ENCODE results near the gene PRPF18. TPM values are rescaled to one million over a fixed set of nuclear protein-coding genes. Genes with fewer than 3 reads are reported as not detected.

The PRPF18 gene
- total and polyA plus RNA-seq, 2 donors from 2014 or later = 23.0 to 24.4 TPM

DNA sequence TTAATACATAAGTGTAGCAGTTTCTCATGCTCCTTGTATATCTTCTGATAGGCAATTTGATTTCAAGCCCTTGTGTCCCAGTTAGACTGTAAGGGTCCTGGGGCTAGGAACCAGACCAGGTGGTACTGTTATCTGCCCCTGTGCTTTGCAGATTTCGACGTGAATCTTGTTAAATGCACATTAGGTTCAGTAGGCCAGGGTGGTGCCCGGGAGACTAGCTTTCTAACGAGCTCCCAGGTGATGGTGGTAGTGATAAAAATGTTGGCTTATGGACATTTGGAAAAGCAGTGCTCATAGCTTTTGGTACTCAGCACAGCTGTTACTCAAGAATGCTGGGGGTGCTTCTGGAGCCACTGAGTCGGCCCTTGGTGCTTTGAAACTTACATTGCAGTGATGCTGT lies 64.2 kb downstream of the PRPF18 start:
- DNase-seq (no peak), FAIRE-seq (no peak)
- Histone ChIP-seq H3K4me3 (ENCODE audit: low read length in 3 of 3) (no peak overlapping the region), H3K4me1 (ENCODE audit: control insufficient read depth in 2 of 3, insufficient read depth in 2 of 3, low read depth in 1 of 3, low read length in 3 of 3) (peaks cover 0 to 2% (median 0%) of the 10 kb centered on the region in 3 donors), H3K36me3 (ENCODE audit: control insufficient read depth in 2 of 3, insufficient read depth in 3 of 3, low read length in 3 of 3) (peaks cover 3 to 77% (median 35%) of the 10 kb centered on the region in 3 donors), H3K9ac (ENCODE audit: low read length in 3 of 3) (no peak overlapping the region), H3K9me3 (ENCODE audit: control insufficient read depth in 2 of 3, insufficient read depth in 1 of 3, low read length in 3 of 3) (no peaks in the 10 kb centered on the region), H3K27ac (ENCODE audit: low read depth in 2 of 2, low read length in 2 of 2) (no peak overlapping the region), H3K27me3 (ENCODE audit: control insufficient read depth, insufficient read depth, low read length) (no peaks in the 10 kb centered on the region)
- intact Hi-C loops (cut with DNase I) = no loop called here
- TF ChIP-seq CTCF (IDR thresholded peaks at IDR 0.05; ENCODE audit: borderline replicate concordance, extremely low read depth, insufficient read depth) = no peak

DNA sequence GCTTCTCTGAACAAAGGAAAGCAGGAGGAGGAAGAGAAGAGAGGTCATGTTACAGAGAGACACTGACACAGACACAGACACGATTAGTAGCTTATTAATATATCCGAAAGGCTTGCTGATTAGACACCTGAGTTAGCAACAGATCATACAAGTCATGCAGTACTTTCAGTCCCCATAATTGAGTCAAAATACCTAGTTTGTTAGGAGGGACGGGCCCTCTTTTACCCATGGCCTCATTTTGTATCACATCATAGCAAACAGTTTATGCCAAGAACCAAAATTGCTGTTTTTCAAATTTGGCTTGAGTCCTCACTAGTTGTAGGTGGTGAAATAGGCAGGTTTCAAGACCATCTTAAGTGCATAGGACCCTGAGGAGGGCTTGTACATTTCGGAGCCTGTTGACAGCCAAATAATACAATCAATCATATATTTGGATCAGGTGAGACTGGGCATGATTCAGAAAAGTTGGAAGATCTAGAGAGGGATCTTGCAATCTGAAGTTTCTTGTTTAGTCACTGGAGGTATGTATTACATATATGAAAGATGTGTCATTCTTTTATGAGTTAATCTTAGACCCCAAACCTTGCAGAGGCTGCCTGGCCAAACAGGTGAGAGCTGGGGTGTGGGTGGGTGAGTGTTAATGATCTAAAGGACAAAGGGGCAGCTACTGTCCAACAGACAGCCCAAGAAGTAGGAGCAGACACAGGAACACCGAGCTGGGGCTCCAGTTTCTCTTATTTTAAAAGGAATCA lies 65.4 kb downstream of the PRPF18 start:
- intact Hi-C loops (cut with DNase I) = no loop called here

GRCh38 chr10:13652860-13653259 lies 66.1 kb downstream of the PRPF18 start:
- DNase-seq = no peak
- Histone ChIP-seq H3K27ac (ENCODE audit: low read depth in 2 of 2, low read length in 2 of 2) (no peak overlapping the region), H3K4me3 (ENCODE audit: low read length in 3 of 3) (no peak overlapping the region), H3K9ac (ENCODE audit: low read length in 3 of 3) (no peak overlapping the region), H3K36me3 (ENCODE audit: control insufficient read depth in 2 of 3, insufficient read depth in 3 of 3, low read length in 3 of 3) (peaks cover 3 to 70% (median 30%) of the 10 kb centered on the region in 3 donors), H3K27me3 (ENCODE audit: control insufficient read depth, insufficient read depth, low read length) (no peaks in the 10 kb centered on the region), H3K9me3 (ENCODE audit: control insufficient read depth in 2 of 3, insufficient read depth in 1 of 3, low read length in 3 of 3) (no peaks in the 10 kb centered on the region), H3K4me1 (ENCODE audit: control insufficient read depth in 2 of 3, insufficient read depth in 2 of 3, low read depth in 1 of 3, low read length in 3 of 3) (peaks cover 0 to 2% (median 0%) of the 10 kb centered on the region in 3 donors)
- intact Hi-C loops (cut with DNase I) = no loop called here
- TF ChIP-seq CTCF (IDR thresholded peaks at IDR 0.05; ENCODE audit: borderline replicate concordance, extremely low read depth, insufficient read depth) = no peak
- no peak for FAIRE-seq

More for the DNA sequence above, 65.4 kb downstream of the PRPF18 start:
- DNase-seq (no peak), FAIRE-seq (no peak)
- no peak overlapping the region for H3K9ac ChIP-seq (ENCODE audit: low read length in 3 of 3)
- H3K27me3 ChIP-seq (ENCODE audit: control insufficient read depth, insufficient read depth, low read length) = no peaks in the 10 kb centered on the region
- no peaks in the 10 kb centered on the region for H3K9me3 ChIP-seq (ENCODE audit: control insufficient read depth in 2 of 3, insufficient read depth in 1 of 3, low read length in 3 of 3)
- H3K4me3 ChIP-seq (ENCODE audit: low read length in 3 of 3) = no peak overlapping the region
- H3K4me1 ChIP-seq (ENCODE audit: control insufficient read depth in 2 of 3, insufficient read depth in 2 of 3, low read depth in 1 of 3, low read length in 3 of 3) = peaks cover 0 to 2% (median 0%) of the 10 kb centered on the region in 3 donors
- peaks cover 3 to 73% (median 33%) of the 10 kb centered on the region in 3 donors for H3K36me3 ChIP-seq (ENCODE audit: control insufficient read depth in 2 of 3, insufficient read depth in 3 of 3, low read length in 3 of 3)
- TF ChIP-seq CTCF (IDR thresholded peaks at IDR 0.05; ENCODE audit: borderline replicate concordance, extremely low read depth, insufficient read depth) = no peak
- H3K27ac ChIP-seq (ENCODE audit: low read depth in 2 of 2, low read length in 2 of 2) = no peak overlapping the region
